Right lobe of liver (tissue), 6 donors: ENCODE results near the gene NECAB2. TPM values are rescaled to one million over a fixed set of nuclear protein-coding genes. Genes with fewer than 3 reads are reported as not detected.
A peak's percentile ranks its signal among the peaks of the same experiment; 100 is the strongest.

Source experiments
- ATAC-seq, 4 donors: fragments of 200-7000 bp; cut with Tn5 transposase; one replicate each; pipeline ENCODE4 v1.9.1; 2020; ENCODE audit warnings: mild to moderate bottlenecking in 4 of 4, moderate library complexity in 4 of 4
- DNase-seq, 3 donors: peaks; one replicate each; pipeline ENCODE4 v3.0.0-alpha.2; 2020
- H3K27ac ChIP-seq, 3 donors: fragments of 200-600 bp; one replicate each; pipeline ENCODE4 v1.8.0; 2022
- H3K27me3 ChIP-seq, 2 donors: fragments of 200-600 bp; one replicate each; pipeline ENCODE4 v1.8.0; 2022
- H3K36me3 ChIP-seq, 4 donors: fragments of 200-600 bp; sonication (generic) in 1 of 4; one replicate each; pipeline versions ENCODE4 v1.5.1 to v1.8.0; 2017 to 2022; ENCODE audit warnings: control low read depth in 1 of 4
- H3K4me1 ChIP-seq, 4 donors: fragments of 200-600 bp; sonication (generic) in 1 of 4; one replicate each; pipeline versions ENCODE4 v1.5.1 to v1.8.0; 2017 to 2022; ENCODE audit warnings: control low read depth in 1 of 4
- H3K4me3 ChIP-seq, 3 donors: fragments of 200-600 bp; one replicate each; pipeline ENCODE4 v1.8.0; 2022
- H3K9me3 ChIP-seq, 4 donors: fragments of 200-600 bp; sonication (generic) in 1 of 4; one replicate each; pipeline versions ENCODE4 v1.5.1 to v1.8.0; 2017 to 2022; ENCODE audit warnings: control low read depth in 1 of 4
- CTCF ChIP-seq, 4 donors: fragments of 200-600 bp in 3 of 4; fragments of 450-650 bp in 1 of 4; IDR thresholded peaks; one replicate each; pipeline versions ENCODE4 v1.5.1 to v1.8.0; 2016 to 2022; ENCODE audit warnings: antibody characterized with exemption in 4 of 4, mild to moderate bottlenecking in 2 of 4
- POLR2A ChIP-seq: fragments of 450-650 bp; IDR thresholded peaks from one replicate; pipeline ENCODE4 v1.6.1; 2017; ENCODE audit warnings: antibody characterized with exemption, mild to moderate bottlenecking
- WGBS: methylation state at CpG from one replicate; pipeline ENCODE4 v1.1.6; 2018; ENCODE audit warnings: low coverage, low lambda C conversion rate; ENCODE audit not compliant: insufficient coverage; ENCODE audit errors: missing lambda C conversion rate; 5-methylcytosine and 5-hydroxymethylcytosine counted together
- intact Hi-C, 2 donors: fragments of 100-400 bp; cut with DNase I; formaldehyde crosslinking; loops; one replicate each; pipeline versions ENCODE4 v1.11.2 to v1.14.1; 2022
- total RNA-seq, 6 experiments: library from RNA; depleted of rRNA in 2 of 6; stranded (reverse); fragments of >200 nt in 2 of 6; fragmentation: NEBNext Ultra II Directional in 3 of 6; extraction: Animal tissue kit (Norgen Biotek cat#: 25700) in 3 of 6; gene quantifications; one replicate each; pipeline versions ENCODE4 v1.1.0 to v1.2.4, GENCODE V29; 2016 to 2023
- donor health status: DM: no; HTN: yes; CAD: no.
- donor health status: DM: no; HTN: no; CAD: no.
- donor health status: DM: no; HTN: no; CAD: no.
- donor health status: DM: no; HTN: yes; CAD: no.
- donor health status: DM: no; HTN: yes; CAD: no.

NECAB2 gene
- total RNA-seq, 6 experiments from 2014 or later: 0.56 to 26.8 (median 7.1) TPM

GRCh38 chr16:84040226-84040822 lies 72.3 kb downstream of the NECAB2 start:
- Histone ChIP-seq H3K4me1 (no peaks in the 10 kb centered on the region), H3K27ac (no peak overlapping the region), H3K4me3 (no peak overlapping the region), H3K36me3 (no peaks in the 10 kb centered on the region), H3K9me3 (no peaks in the 10 kb centered on the region), H3K27me3 (no peaks in the 10 kb centered on the region)
- TF ChIP-seq POLR2A (no peak), CTCF (IDR thresholded peaks at IDR 0.05) (no peak)
- WGBS: 80% methylated on average over 4 of the region's 14 CpGs
- intact Hi-C loops: loop anchor here (10.0 kb wide), 2 partner anchors 116 to 216 kb away; no protein-coding TSS in a partner anchor
- no peak for ATAC-seq
- DNase-seq: peak in 1 of 3 donors; percentile 48

- no peaks in the 10 kb centered on the region for H3K27me3 ChIP-seq
- no peak for TF ChIP-seq POLR2A
- no peak for TF ChIP-seq CTCF (IDR thresholded peaks at IDR 0.05)
- no peak for ATAC-seq
- H3K4me3 ChIP-seq: no peak overlapping the region
- 81% methylated on average over 22 of the region's 42 CpGs for WGBS
- intact Hi-C loops: loop anchor here (10.0 kb wide), 2 partner anchors 116 to 216 kb away; no protein-coding TSS in a partner anchor
- no peaks in the 10 kb centered on the region for H3K4me1 ChIP-seq
- H3K36me3 ChIP-seq: no peaks in the 10 kb centered on the region
- H3K27ac ChIP-seq: no peak overlapping the region
- no peaks in the 10 kb centered on the region for H3K9me3 ChIP-seq
- DNase-seq: peak in 1 of 3 donors; percentile 46
These were observed 73.1 kb downstream of the NECAB2 start for GRCh38 chr16:84040823-84041820.

GRCh38 chr16:84041881-84042280 lies 73.8 kb downstream of the NECAB2 start:
- Histone ChIP-seq H3K9me3 (no peaks in the 10 kb centered on the region), H3K27me3 (no peaks in the 10 kb centered on the region), H3K27ac (no peak overlapping the region), H3K4me3 (no peak overlapping the region), H3K36me3 (no peaks in the 10 kb centered on the region), H3K4me1 (no peaks in the 10 kb centered on the region)
- DNase-seq: peak in 1 of 3 donors; percentile 44
- ATAC-seq: no peak
- TF ChIP-seq POLR2A (no peak), CTCF (IDR thresholded peaks at IDR 0.05) (no peak)
- WGBS: 86% methylated on average over 2 of the region's 17 CpGs
- intact Hi-C loops: loop anchor here (10.0 kb wide), 2 partner anchors 117 to 217 kb away; no protein-coding TSS in a partner anchor

GRCh38 chr16:84042308-84042878 lies 74.3 kb downstream of the NECAB2 start, which contains the start of gene SLC38A8:
Gene SLC38A8 (minus strand): TSS chr16:84042795. CDS start chr16:84042157, 638 bp downstream.
- TF ChIP-seq POLR2A (no peak), CTCF (IDR thresholded peaks at IDR 0.05) (no peak)
- Histone ChIP-seq H3K27ac (no peak within 1 kb of the TSS), H3K4me1 (no peaks in the 10 kb centered on the region), H3K27me3 (no peaks in the 10 kb centered on the region), H3K36me3 (no peaks in the 10 kb centered on the region), H3K9me3 (no peaks in the 10 kb centered on the region), H3K4me3 (no peak within 1 kb of the TSS)
- intact Hi-C loops: loop anchor here (10.0 kb wide), 2 partner anchors 118 to 218 kb away; no protein-coding TSS in a partner anchor
- WGBS: 55% methylated on average over 5 of the region's 9 CpGs
- ATAC-seq: no peak
- peak in 1 of 3 donors; percentile 24 for DNase-seq
